Activated B cell treated with CpG ODN at 0.5 μM for 24 hours (primary cell): ENCODE results near the gene ARL11. TPM values are rescaled to one million over a fixed set of nuclear protein-coding genes. Genes with fewer than 3 reads are reported as not detected.

Experiments used
- ATAC-seq: fragments of 200-7000 bp; cut with Tn5 transposase; one replicate; pipeline ENCODE4 v1.10.0; 2021; ENCODE audit warnings: low read depth, mild to moderate bottlenecking, moderate library complexity
- CTCF ChIA-PET: fragments of 350-600 bp; sonication (Branson Sonifier 250); formaldehyde crosslinking; loops from one replicate; lab custom pipeline; 2021; ENCODE audit warnings: antibody characterized with exemption; lab: Charles Lee
- POLR2A ChIA-PET: fragments of 350-600 bp; sonication (Branson Sonifier 250); formaldehyde crosslinking; loops from one replicate; lab custom pipeline; 2021; ENCODE audit warnings: antibody characterized with exemption; lab: Charles Lee
- DNase-seq: peaks from one replicate; pipeline ENCODE4 v3.0.0; 2022
- H3K27ac Mint-ChIP-seq: one replicate; pipeline ENCODE4 v1.8.0; 2020; ENCODE audit warnings: mixed read lengths
- H3K27me3 Mint-ChIP-seq: one replicate; pipeline ENCODE4 v1.8.0; 2021; ENCODE audit warnings: mixed read lengths
- H3K36me3 Mint-ChIP-seq: one replicate; pipeline ENCODE4 v1.8.0; 2021; ENCODE audit warnings: low read depth, mixed read lengths
- H3K4me1 Mint-ChIP-seq: one replicate; pipeline ENCODE4 v1.8.0; 2021; ENCODE audit warnings: mixed read lengths
- H3K4me3 Mint-ChIP-seq: one replicate; pipeline ENCODE4 v1.8.0; 2020; ENCODE audit warnings: mild to moderate bottlenecking, mixed read lengths
- H3K9me3 Mint-ChIP-seq: one replicate; pipeline ENCODE4 v1.8.0; 2020; ENCODE audit warnings: mixed read lengths
- CTCF ChIP-seq: fragments of 200-600 bp; IDR thresholded peaks from one replicate; pipeline ENCODE4 v1.8.0; 2022; ENCODE audit warnings: antibody characterized with exemption, mild to moderate bottlenecking
- intact Hi-C: fragments of 100-400 bp; cut with micrococcal nuclease; formaldehyde crosslinking; loops from one replicate; pipeline ENCODE4 v1.15.1; 2024
- total RNA-seq: library from RNA; stranded (reverse); gene quantifications from 2 replicates; pipeline ENCODE4 v1.2.3, GENCODE V29; 2022

Gene ARL11
- total RNA-seq, 1 donor from 2014 or later = 10.7 TPM

- ATAC-seq = no peak
- Mint-ChIP-seq H3K27ac (no peak overlapping the region), H3K4me1 (peaks cover 6% of the 10 kb centered on the region), H3K9me3 (no peaks in the 10 kb centered on the region), H3K36me3 (peaks cover 6% of the 10 kb centered on the region), H3K4me3 (no peak overlapping the region), H3K27me3 (no peaks in the 10 kb centered on the region)
- DNase-seq = no peak
- ChIA-PET POLR2A (interaction anchor here (0.7 kb wide), 1 partner anchor 212 kb away, joined by 3 read pairs; the partner anchor contains the start of genes CAB39L and SETDB2), CTCF (no interaction called here)
- intact Hi-C loops = loop anchor here (10.0 kb wide), 1 partner anchor 1259 kb away; no protein-coding TSS in a partner anchor
- no peak for TF ChIP-seq CTCF
Measured at GRCh38 chr13:49655906-49656305, 27.6 kb downstream of the ARL11 start.

GRCh38 chr13:49657241-49657641 lies 28.9 kb downstream of the ARL11 start:
- peaks cover 19% of the 10 kb centered on the region for H3K36me3 Mint-ChIP-seq
- intact Hi-C loops = loop anchor here (10.0 kb wide), 1 partner anchor 1258 kb away; no protein-coding TSS in a partner anchor
- ATAC-seq = no peak
- no peak for DNase-seq
- H3K4me3 Mint-ChIP-seq = no peak overlapping the region
- no peak overlapping the region for H3K27ac Mint-ChIP-seq
- POLR2A ChIA-PET = no interaction called here
- no peak for TF ChIP-seq CTCF
- peaks cover 6% of the 10 kb centered on the region for H3K4me1 Mint-ChIP-seq
- CTCF ChIA-PET = no interaction called here
- no peaks in the 10 kb centered on the region for H3K27me3 Mint-ChIP-seq
- H3K9me3 Mint-ChIP-seq = no peaks in the 10 kb centered on the region

GRCh38 chr13:49664606-49665005 lies 36.3 kb downstream of the ARL11 start:
- no peak for TF ChIP-seq CTCF
- ChIA-PET CTCF (no interaction called here), POLR2A (no interaction called here)
- ATAC-seq (no peak), DNase-seq (no peak)
- Mint-ChIP-seq H3K9me3 (no peaks in the 10 kb centered on the region), H3K27me3 (no peaks in the 10 kb centered on the region), H3K36me3 (peaks cover 51% of the 10 kb centered on the region), H3K4me3 (no peak overlapping the region), H3K4me1 (no peaks in the 10 kb centered on the region), H3K27ac (no peak overlapping the region)
- intact Hi-C loops = no loop called here

GRCh38 chr13:49667773-49668172 lies 39.5 kb downstream of the ARL11 start:
- no peak overlapping the region for H3K27ac Mint-ChIP-seq
- H3K4me1 Mint-ChIP-seq = no peaks in the 10 kb centered on the region
- no peak for TF ChIP-seq CTCF
- H3K9me3 Mint-ChIP-seq = no peaks in the 10 kb centered on the region
- H3K4me3 Mint-ChIP-seq = no peak overlapping the region
- intact Hi-C loops = no loop called here
- H3K27me3 Mint-ChIP-seq = no peaks in the 10 kb centered on the region
- ATAC-seq = no peak
- ChIA-PET POLR2A (no interaction called here), CTCF (no interaction called here)
- DNase-seq = no peak
- H3K36me3 Mint-ChIP-seq = peaks cover 33% of the 10 kb centered on the region

- DNase-seq (no peak), ATAC-seq (no peak)
- Mint-ChIP-seq H3K4me1 (no peaks in the 10 kb centered on the region), H3K27me3 (no peaks in the 10 kb centered on the region), H3K36me3 (peaks cover 22% of the 10 kb centered on the region), H3K9me3 (no peaks in the 10 kb centered on the region), H3K4me3 (no peak overlapping the region), H3K27ac (no peak overlapping the region)
- intact Hi-C loops = loop anchor here (1.0 kb wide), 2 partner anchors 178 to 1400 kb away; no protein-coding TSS in a partner anchor
- POLR2A ChIA-PET = no interaction called here
- TF ChIP-seq CTCF = no peak
- CTCF ChIA-PET = no interaction called here
Measured at GRCh38 chr13:49669735-49670309, 41.5 kb downstream of the ARL11 start.
